ENCODE data around the gene ZNF672.

The ZNF672 gene

DNA sequence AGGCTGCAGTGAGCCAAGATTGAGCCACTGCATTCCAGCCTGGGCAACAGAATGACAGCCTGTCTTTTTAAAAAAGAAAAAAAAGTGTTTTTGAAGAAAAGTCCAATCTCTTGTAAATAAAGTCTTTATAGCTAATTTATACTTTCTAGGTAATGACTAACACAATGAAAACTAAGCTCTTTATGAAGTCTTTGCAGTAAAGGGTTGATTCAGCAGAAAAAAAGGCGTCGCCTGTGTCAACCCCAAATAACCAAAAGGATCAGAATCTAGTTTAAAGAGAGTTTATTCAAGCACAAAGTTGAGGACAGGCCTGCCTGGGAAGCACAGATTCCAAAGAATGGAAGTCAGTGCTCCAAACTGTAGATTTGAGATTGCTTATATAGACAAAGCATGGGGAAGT is 53.7 kb downstream of the ZNF672 start:
- DNase-seq, result no peak

DNA sequence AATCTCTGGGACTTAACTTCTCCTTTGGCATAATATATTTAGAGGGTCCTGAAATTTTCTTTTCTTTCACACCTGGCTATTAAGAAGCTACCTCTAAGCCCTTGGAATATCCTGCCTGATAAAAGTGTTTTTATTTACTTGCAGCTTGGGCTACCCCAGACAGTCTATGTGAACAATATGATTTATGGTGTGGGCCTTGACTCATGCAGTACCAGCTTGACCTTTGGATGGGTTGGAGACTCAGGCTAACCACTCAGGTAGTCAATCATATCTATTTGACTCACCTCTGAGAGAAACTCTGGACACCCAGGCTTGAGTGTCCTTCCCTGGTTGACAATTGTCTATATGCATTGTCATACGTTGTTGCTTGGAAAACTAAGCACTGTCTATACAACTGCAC is 54.6 kb downstream of the ZNF672 start:
- DNase-seq, result no peak

GRCh38 chr1:248894837-248895236 is 56.8 kb downstream of the ZNF672 start:
- no peak for DNase-seq

GRCh38 chr1:248897412-248898337 is 59.7 kb downstream of the ZNF672 start:
- no peak for DNase-seq

All from activated gamma-delta T cell (primary cell).